IMR-90 (cell line): ENCODE data around the gene RNFT1. TPM values are rescaled to one million over a fixed set of nuclear protein-coding genes. Genes with fewer than 3 reads are reported as not detected.
"Not testable (repeated sequence)": the region's sequence is repeated elsewhere in the genome, so short reads cannot be mapped to it uniquely, and the experiment has no call there.

ENCODE experiments used
- ATAC-seq: fragments of 200-7000 bp; cut with Tn5 transposase; 2 replicates; pipeline ENCODE4 v1.9.1; 2020; ENCODE audit warnings: low read depth, mild to moderate bottlenecking, moderate library complexity
- BruUV-seq: library from RNA; stranded (reverse); fragments of 400-500 nt; replicated peaks from 2 replicates; lab custom pipeline; 2021; lab: Mats Ljungman, UMichigan
- CTCF ChIA-PET: fragments of 300-600 bp; formaldehyde crosslinking; extraction: SDS; loops from one replicate; lab custom pipeline; 2021; ENCODE audit warnings: antibody characterized with exemption; lab: Yijun Ruan, JAX
- POLR2A ChIA-PET: fragments of 300-600 bp; sonication (Branson Sonifier 250); formaldehyde crosslinking; loops from one replicate; lab custom pipeline; 2022; ENCODE audit warnings: antibody characterized with exemption; ENCODE audit not compliant: unreplicated experiment; lab: Charles Lee
- DNase-seq: peaks from one replicate; pipeline ENCODE4 v3.0.0; 2013
- H2AFZ ChIP-seq: replicated peaks from 2 replicates; pipeline ENCODE3; 2013; ENCODE audit warnings: low read length, mild to moderate bottlenecking; ENCODE audit not compliant: poor library complexity
- H2AK5ac ChIP-seq: 2 replicates; pipeline ENCODE4 v1.6.1; 2013; ENCODE audit warnings: low read depth, low read length, inconsistent platforms
- H2AK9ac ChIP-seq: replicated peaks from 2 replicates; pipeline ENCODE3; 2013; ENCODE audit warnings: mild to moderate bottlenecking, low read depth, low read length, moderate library complexity; ENCODE audit not compliant: poor library complexity
- H2BK120ac ChIP-seq: 2 replicates; pipeline ENCODE4 v1.6.1; 2013; ENCODE audit warnings: low read depth, low read length, inconsistent platforms
- H2BK15ac ChIP-seq: 3 replicates; pipeline ENCODE4 v1.6.1; 2013; ENCODE audit warnings: low read depth, low read length, inconsistent platforms
- H2BK20ac ChIP-seq: 2 replicates; pipeline ENCODE4 v1.6.1; 2013; ENCODE audit warnings: low read depth, mild to moderate bottlenecking, inconsistent platforms, low read length, moderate library complexity
- H2BK5ac ChIP-seq: 2 replicates; pipeline ENCODE4 v1.6.1; 2013; ENCODE audit warnings: mild to moderate bottlenecking, low read depth, low read length, inconsistent platforms; ENCODE audit not compliant: poor library complexity, severe bottlenecking
- H3K14ac ChIP-seq: replicated peaks from 2 replicates; pipeline ENCODE4 v1.6.1; 2013; ENCODE audit warnings: low read depth, low read length, inconsistent platforms
- H3K18ac ChIP-seq: 2 replicates; pipeline ENCODE4 v1.6.1; 2013; ENCODE audit warnings: low read depth, low read length, control low read depth
- H3K23ac ChIP-seq: 2 replicates; pipeline ENCODE4 v1.6.1; 2013; ENCODE audit warnings: low read depth, low read length, inconsistent platforms
- H3K27ac ChIP-seq: 2 replicates; pipeline ENCODE4 v1.5.1; 2013; ENCODE audit warnings: mild to moderate bottlenecking, control low read depth, low read length; ENCODE audit not compliant: insufficient read depth
- H3K27me3 ChIP-seq: 2 replicates; pipeline ENCODE4 v1.6.1; 2013; ENCODE audit warnings: low read length; ENCODE audit not compliant: control insufficient read depth, insufficient read depth
- H3K36me3 ChIP-seq: 2 replicates; pipeline ENCODE4 v1.6.1; 2013; ENCODE audit warnings: low read length, mixed read lengths; ENCODE audit not compliant: control insufficient read depth, insufficient read depth
- H3K4ac ChIP-seq: 2 replicates; pipeline ENCODE4 v1.6.1; 2013; ENCODE audit warnings: low read depth, low read length, inconsistent platforms
- H3K4me1 ChIP-seq: 2 replicates; pipeline ENCODE4 v1.6.1; 2013; ENCODE audit warnings: low read length, mixed read lengths; ENCODE audit not compliant: control insufficient read depth, insufficient read depth
- H3K4me2 ChIP-seq: 2 replicates; pipeline ENCODE4 v1.6.1; 2013; ENCODE audit warnings: low read depth, mild to moderate bottlenecking, control low read depth, low read length, moderate library complexity
- H3K4me3 ChIP-seq: 2 replicates; pipeline ENCODE4 v1.5.1; 2013; ENCODE audit warnings: low read depth, mild to moderate bottlenecking, control low read depth, low read length, moderate library complexity; ENCODE audit not compliant: insufficient read depth
- H3K56ac ChIP-seq: 2 replicates; pipeline ENCODE4 v1.6.1; 2013; ENCODE audit warnings: low read length, inconsistent platforms; ENCODE audit not compliant: insufficient read depth; ENCODE audit errors: extremely low read depth
- H3K79me1 ChIP-seq, 2 experiments: 2 replicates each; pipeline ENCODE4 v1.6.1; 2013; ENCODE audit warnings: low read length in 2 of 2, inconsistent platforms in 1 of 2, low read depth in 1 of 2
- H3K9ac ChIP-seq: 2 replicates; pipeline ENCODE4 v1.6.1; 2013; ENCODE audit warnings: low read depth, low read length, control low read depth
- H3K9me1 ChIP-seq: 2 replicates; pipeline ENCODE4 v1.6.1; 2013; ENCODE audit warnings: low read length, inconsistent platforms; ENCODE audit not compliant: insufficient read depth
- H3K9me3 ChIP-seq: 2 replicates; pipeline ENCODE4 v1.6.1; 2013; ENCODE audit warnings: low read length; ENCODE audit not compliant: control insufficient read depth, insufficient read depth
- H4K20me1 ChIP-seq: 2 replicates; pipeline ENCODE4 v1.6.1; 2013; ENCODE audit warnings: low read length, inconsistent platforms; ENCODE audit not compliant: insufficient read depth
- H4K5ac ChIP-seq: 2 replicates; pipeline ENCODE4 v1.6.1; 2013; ENCODE audit warnings: mild to moderate bottlenecking, low read depth, low read length, control low read depth
- H4K8ac ChIP-seq, 2 experiments: 2 replicates each; pipeline ENCODE4 v1.6.1; 2013; ENCODE audit warnings: low read depth in 2 of 2, low read length in 2 of 2, control low read depth in 1 of 2, inconsistent platforms in 1 of 2
- H4K91ac ChIP-seq: 2 replicates; pipeline ENCODE4 v1.6.1; 2013; ENCODE audit warnings: low read depth, low read length, inconsistent platforms; ENCODE audit not compliant: insufficient read depth
- BHLHE40 ChIP-seq: fragments of 150-350 bp; IDR thresholded peaks from 2 replicates; pipeline ENCODE4 v1.6.1; 2016; ENCODE audit warnings: mild to moderate bottlenecking, low read depth, low read length
- CEBPB ChIP-seq: IDR thresholded peaks from 2 replicates; pipeline ENCODE4 v1.6.1; 2012; ENCODE audit warnings: low read depth, low read length, improper control_type of control experiment
- CHD1 ChIP-seq: IDR thresholded peaks from 2 replicates; pipeline ENCODE4 v1.6.1; 2012; ENCODE audit warnings: low read depth, low read length, improper control_type of control experiment
- ELK1 ChIP-seq: fragments of 150-350 bp; IDR thresholded peaks from 2 replicates; pipeline ENCODE4 v1.6.1; 2016; ENCODE audit warnings: low read depth, mild to moderate bottlenecking, low read length, moderate library complexity, borderline replicate concordance
- FOS ChIP-seq: fragments of 150-350 bp; IDR thresholded peaks from 2 replicates; pipeline ENCODE4 v1.6.1; 2016; ENCODE audit warnings: low read depth, low read length
- MAFK ChIP-seq: IDR thresholded peaks from 2 replicates; pipeline ENCODE4 v1.6.1; 2012; ENCODE audit warnings: low read depth, low read length, improper control_type of control experiment
- NFE2L2 ChIP-seq: fragments of 150-350 bp; IDR thresholded peaks from 2 replicates; pipeline ENCODE4 v1.6.1; 2016; ENCODE audit warnings: low read depth, mild to moderate bottlenecking, low read length
- POLR2A ChIP-seq: IDR thresholded peaks from 2 replicates; pipeline ENCODE4 v1.6.1; 2012; ENCODE audit warnings: mild to moderate bottlenecking, low read depth, low read length
- RFX5 ChIP-seq: IDR thresholded peaks from 2 replicates; pipeline ENCODE4 v1.8.0; 2012; ENCODE audit warnings: low read depth, mild to moderate bottlenecking, low read length, moderate library complexity
- SMC3 ChIP-seq: fragments of 150-350 bp; IDR thresholded peaks from 2 replicates; pipeline ENCODE4 v1.6.1; 2016; ENCODE audit warnings: low read depth, mild to moderate bottlenecking, antibody characterized with exemption, low read length, moderate library complexity
- WGBS, 2 experiments: methylation state at CpG; one replicate each; pipeline versions ENCODE4 v1.1.5 to v1.1.7; 2013; ENCODE audit warnings: missing lambda C conversion rate in 2 of 2; ENCODE audit not compliant: insufficient read length in 1 of 2; ENCODE audit errors: extremely low coverage in 2 of 2; 5-methylcytosine and 5-hydroxymethylcytosine counted together
- dilution Hi-C: fragments of 300-500 bp; cut with HindIII; formaldehyde crosslinking; loops from one replicate; pipeline ENCODE4 v1.14.3; 2018; ENCODE audit warnings: low sequenced_read_pairs; ENCODE audit not compliant: unreplicated experiment
- in situ Hi-C: fragments of 300-500 bp; cut with MboI; formaldehyde crosslinking; loops from 3 replicates; pipeline ENCODE4 v1.14.3; 2019; ENCODE audit warnings: low sequenced_read_pairs, inconsistent platforms, mixed read lengths
- intact Hi-C: fragments of 100-400 bp; cut with micrococcal nuclease; formaldehyde crosslinking; loops from 2 replicates; pipeline ENCODE4 v1.10.0; 2022
- polyA plus RNA-seq, 3 experiments: library from polyadenylated mRNA; depleted of rRNA; stranded (reverse); fragments of >200 nt; gene quantifications; 2 replicates each; pipeline ENCODE4 v1.2.3, GENCODE V29; 2012; ENCODE audit warnings: low replicate concordance in 1 of 3
- total RNA-seq: library from RNA; depleted of rRNA; stranded (reverse); fragments of >200 nt; gene quantifications from 2 replicates; pipeline ENCODE4 v1.2.3, GENCODE V29; 2012

RNFT1 gene
- total and polyA plus RNA-seq, 2 of the 4 experiments (the other 2 are of a cell fraction) = 15.7 to 22.2 TPM

- no peak for ATAC-seq
Measured at GRCh38 chr17:59941131-59941530, 23.4 kb downstream of the RNFT1 start.

GRCh38 chr17:59940697-59941096, 23.8 kb downstream of the RNFT1 start:
- H3K79me1 ChIP-seq, H3K27ac ChIP-seq, H3K27me3 ChIP-seq, H3K4me3 ChIP-seq, H3K9me3 ChIP-seq, intact Hi-C loops, H3K18ac ChIP-seq, H3K9ac ChIP-seq, H2AFZ ChIP-seq, H2AK5ac ChIP-seq, H2BK20ac ChIP-seq, H3K9me1 ChIP-seq, H3K56ac ChIP-seq, H2AK9ac ChIP-seq, H2BK15ac ChIP-seq, H2BK5ac ChIP-seq, H4K91ac ChIP-seq, H3K14ac ChIP-seq, DNase-seq, BruUV-seq, ATAC-seq, H4K5ac ChIP-seq, H3K4ac ChIP-seq, H4K8ac ChIP-seq, H4K20me1 ChIP-seq, H3K4me2 ChIP-seq, H3K23ac ChIP-seq, H3K4me1 ChIP-seq, H2BK120ac ChIP-seq: not testable (repeated sequence)
- peaks cover 23% of the 10 kb centered on the region for H3K36me3 ChIP-seq
- no CpG with 5 or more reads among the region's 3 CpGs for WGBS, 2 experiments
- dilution Hi-C loops (loop anchor here (25.0 kb wide), 1 partner anchor 122 kb away; no protein-coding TSS in a partner anchor), in situ Hi-C loops (loop anchor here (10.0 to 25.0 kb wide), 2 partner anchors 114 to 247 kb away; no protein-coding TSS in a partner anchor)
- ChIA-PET CTCF (interaction anchor here (0.6 kb wide), 1 partner anchor 23 kb away, joined by 4 read pairs; no protein-coding TSS in a partner anchor), POLR2A (interaction anchor here (0.5 kb wide), 1 partner anchor 567 kb away, joined by 8 read pairs; no protein-coding TSS in a partner anchor)

More at GRCh38 chr17:59941131-59941530, 23.4 kb downstream of the RNFT1 start:
- dilution Hi-C loops = loop anchor here (25.0 kb wide), 1 partner anchor 121 kb away; no protein-coding TSS in a partner anchor
- Histone ChIP-seq H2BK15ac (no peak overlapping the region), H3K4me1 (no peaks in the 10 kb centered on the region), H2BK120ac (no peak overlapping the region), H3K9ac (no peak overlapping the region), H4K20me1 (no peaks in the 10 kb centered on the region), H2AFZ (no peak overlapping the region), H3K23ac (no peak overlapping the region), H3K27me3 (no peaks in the 10 kb centered on the region), H3K56ac (no peak overlapping the region), H4K8ac (no peak overlapping the region), H3K9me1 (no peaks in the 10 kb centered on the region), H2BK20ac (no peak overlapping the region), H4K5ac (no peak overlapping the region), H3K4ac (no peak overlapping the region), H2AK9ac (no peak overlapping the region), H3K4me3 (no peak overlapping the region), H3K14ac (no peak overlapping the region), H2BK5ac (no peak overlapping the region), H3K4me2 (no peak overlapping the region), H2AK5ac (no peak overlapping the region), H3K36me3 (peaks cover 23% of the 10 kb centered on the region), H3K9me3 (no peaks in the 10 kb centered on the region), H3K79me1 (no peaks in the 10 kb centered on the region; a peak in 1 of 4 replicates), H3K18ac (no peak overlapping the region), H4K91ac (no peak overlapping the region), H3K27ac (no peak overlapping the region)
- no CpG with 5 or more reads among the region's 1 CpG for WGBS, 2 experiments
- no TSS peak for BruUV-seq
- in situ Hi-C loops = loop anchor here (10.0 to 25.0 kb wide), 2 partner anchors 114 to 246 kb away; no protein-coding TSS in a partner anchor
- CTCF ChIA-PET = interaction anchor here (0.6 kb wide), 1 partner anchor 22 kb away, joined by 4 read pairs; no protein-coding TSS in a partner anchor
- intact Hi-C loops = no loop called here
- TF ChIP-seq SMC3 (no peak), CHD1 (no peak), CEBPB (no peak), BHLHE40 (no peak), NFE2L2 (no peak), ELK1 (no peak), POLR2A (no peak), MAFK (no peak), RFX5 (no peak), FOS (no peak)
- POLR2A ChIA-PET = interaction anchor here (0.5 to 0.6 kb wide), 2 partner anchors 14 to 567 kb away, joined by 6 to 8 read pairs; no protein-coding TSS in a partner anchor
- DNase-seq = no peak
